Measurements from ENCODE around the gene HTR2C. TPM values are rescaled to one million over a fixed set of nuclear protein-coding genes. Genes with fewer than 3 reads are reported as not detected.

The HTR2C gene
- total RNA-seq, 4 donors from 2014 or later, result not detected

DNA sequence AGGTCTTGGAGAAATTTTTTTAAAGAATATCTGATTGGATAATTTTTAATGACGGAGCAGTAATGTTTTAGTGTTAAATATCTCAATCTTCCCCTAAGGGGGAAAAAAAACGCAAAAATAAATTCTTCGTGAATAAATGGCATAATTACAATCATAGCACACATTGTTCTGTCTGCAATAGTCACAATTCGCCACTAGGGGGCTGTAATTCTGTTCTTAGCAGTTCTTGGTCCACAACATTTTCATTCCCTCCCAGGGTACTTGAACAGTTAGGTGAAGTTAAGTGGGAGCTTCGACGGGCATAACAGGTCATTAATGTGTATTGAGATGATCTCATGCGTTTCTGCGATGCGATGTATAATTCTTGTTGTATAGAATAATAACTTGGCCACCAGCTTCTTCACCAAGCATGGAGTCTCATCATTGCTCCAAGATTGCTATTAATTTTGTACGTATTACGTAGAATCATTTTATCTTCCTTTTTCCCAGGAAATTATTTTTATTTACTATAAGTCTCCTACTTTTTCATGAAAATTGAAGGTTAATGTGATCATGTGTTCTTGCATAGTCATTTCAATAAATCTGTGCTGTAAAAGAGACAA lies 27.2 kb downstream of the HTR2C start:
- DNase-seq (ENCODE audit: low spot score in 2 of 2), result no peak
- no peak overlapping the region for H3K4me3 ChIP-seq (ENCODE audit: low read depth, poor library complexity, severe bottlenecking)
- WGBS, 2 donors, result 54 to 55% methylated on average over 11 of the region's 11 CpGs
- TF ChIP-seq, protein P1, sequence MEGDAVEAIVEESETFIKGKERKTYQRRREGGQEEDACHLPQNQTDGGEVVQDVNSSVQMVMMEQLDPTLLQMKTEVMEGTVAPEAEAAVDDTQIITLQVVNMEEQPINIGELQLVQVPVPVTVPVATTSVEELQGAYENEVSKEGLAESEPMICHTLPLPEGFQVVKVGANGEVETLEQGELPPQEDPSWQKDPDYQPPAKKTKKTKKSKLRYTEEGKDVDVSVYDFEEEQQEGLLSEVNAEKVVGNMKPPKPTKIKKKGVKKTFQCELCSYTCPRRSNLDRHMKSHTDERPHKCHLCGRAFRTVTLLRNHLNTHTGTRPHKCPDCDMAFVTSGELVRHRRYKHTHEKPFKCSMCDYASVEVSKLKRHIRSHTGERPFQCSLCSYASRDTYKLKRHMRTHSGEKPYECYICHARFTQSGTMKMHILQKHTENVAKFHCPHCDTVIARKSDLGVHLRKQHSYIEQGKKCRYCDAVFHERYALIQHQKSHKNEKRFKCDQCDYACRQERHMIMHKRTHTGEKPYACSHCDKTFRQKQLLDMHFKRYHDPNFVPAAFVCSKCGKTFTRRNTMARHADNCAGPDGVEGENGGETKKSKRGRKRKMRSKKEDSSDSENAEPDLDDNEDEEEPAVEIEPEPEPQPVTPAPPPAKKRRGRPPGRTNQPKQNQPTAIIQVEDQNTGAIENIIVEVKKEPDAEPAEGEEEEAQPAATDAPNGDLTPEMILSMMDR (IDR thresholded peaks at IDR 0.05), result no peak
- TF ChIP-seq POLR2A (IDR thresholded peaks at IDR 0.05), result no peak
- intact Hi-C loops (cut with DNase I; ENCODE audit: low total_unique reads), result no loop called here

DNA sequence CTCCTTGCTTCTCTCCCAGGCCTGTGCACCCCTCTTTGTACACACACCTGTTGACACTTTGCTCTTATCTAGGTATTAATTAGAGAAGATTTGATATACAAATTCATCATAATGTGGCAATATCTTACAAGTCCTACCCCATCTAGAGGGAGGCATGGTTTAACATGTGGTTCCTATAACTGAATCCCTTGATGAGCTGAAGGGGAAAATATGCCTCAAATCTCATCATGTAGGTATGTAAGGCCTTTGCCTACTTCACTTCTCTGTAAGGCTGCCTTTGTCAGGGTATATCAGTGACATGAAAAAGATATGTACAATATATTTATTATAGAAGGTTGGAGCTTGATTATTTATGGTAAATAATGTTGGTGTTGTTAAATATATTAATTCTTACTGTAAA lies 31.9 kb downstream of the HTR2C start:
- TF ChIP-seq, protein P1 (IDR thresholded peaks at IDR 0.05), result no peak
- TF ChIP-seq POLR2A (IDR thresholded peaks at IDR 0.05), result no peak
- no peak overlapping the region for H3K4me3 ChIP-seq (ENCODE audit: low read depth, poor library complexity, severe bottlenecking)
- no peak for DNase-seq (ENCODE audit: low spot score in 2 of 2)
- intact Hi-C loops (cut with DNase I; ENCODE audit: low total_unique reads), result no loop called here

DNA sequence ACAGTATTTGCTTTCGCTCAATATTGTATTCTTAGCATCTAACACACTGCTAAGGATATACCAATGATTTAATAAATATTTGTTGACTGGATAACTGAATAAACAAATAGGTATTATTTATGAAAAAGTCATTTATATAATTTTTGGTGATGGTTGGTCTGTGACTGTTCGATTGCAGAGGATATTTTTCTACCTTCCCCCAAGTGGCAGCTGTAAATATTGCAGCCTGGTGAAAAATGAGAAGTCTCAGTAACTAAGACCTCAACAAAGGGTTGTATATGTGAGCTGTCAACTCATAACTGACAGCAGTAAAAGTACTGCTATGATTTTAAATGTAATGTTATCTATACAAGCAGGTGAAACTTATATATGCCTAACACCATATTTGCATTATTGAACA lies 36.0 kb downstream of the HTR2C start:
- H3K4me3 ChIP-seq (ENCODE audit: low read depth, poor library complexity, severe bottlenecking), result no peak overlapping the region
- 56 to 62% methylated on average over 2 of the region's 2 CpGs for WGBS, 2 donors
- DNase-seq (ENCODE audit: low spot score in 2 of 2), result no peak
- TF ChIP-seq POLR2A (IDR thresholded peaks at IDR 0.05), result no peak
- TF ChIP-seq, protein P1 (IDR thresholded peaks at IDR 0.05), result no peak
- intact Hi-C loops (cut with DNase I; ENCODE audit: low total_unique reads), result no loop called here

GRCh38 chrX:114626323-114626722 lies 42.4 kb downstream of the HTR2C start:
- TF ChIP-seq, protein P1 (IDR thresholded peaks at IDR 0.05), result no peak
- no peak for TF ChIP-seq POLR2A (IDR thresholded peaks at IDR 0.05)
- intact Hi-C loops (cut with DNase I; ENCODE audit: low total_unique reads), result no loop called here
- H3K4me3 ChIP-seq (ENCODE audit: low read depth, poor library complexity, severe bottlenecking), result no peak overlapping the region
- no peak for DNase-seq (ENCODE audit: low spot score in 2 of 2)

DNA sequence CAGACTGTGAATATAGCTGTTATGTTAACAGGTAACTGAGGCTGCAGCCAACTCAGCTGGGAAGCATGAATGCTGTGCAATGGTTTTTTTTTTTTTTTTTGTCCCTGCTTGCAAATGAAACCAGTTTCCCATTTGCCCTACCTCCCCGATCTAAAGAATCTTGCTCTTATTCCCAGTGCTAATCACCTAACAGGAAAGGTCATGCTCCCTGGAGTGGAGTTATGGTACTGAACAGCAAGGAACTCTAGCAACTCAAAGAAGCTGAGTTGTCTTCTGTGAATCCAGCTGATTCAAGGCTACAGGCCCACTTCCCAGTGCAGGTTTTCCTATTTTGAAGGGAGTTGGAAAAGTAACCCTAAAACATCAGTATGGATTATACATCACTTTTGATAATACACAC lies 52.1 kb downstream of the HTR2C start:
- TF ChIP-seq POLR2A (IDR thresholded peaks at IDR 0.05), result no peak
- TF ChIP-seq, protein P1 (IDR thresholded peaks at IDR 0.05), result no peak
- intact Hi-C loops (cut with DNase I; ENCODE audit: low total_unique reads), result no loop called here
- WGBS, 2 donors, result 42 to 62% methylated on average over 1 of the region's 1 CpG
- no peak for DNase-seq (ENCODE audit: low spot score in 2 of 2)
- H3K4me3 ChIP-seq (ENCODE audit: low read depth, poor library complexity, severe bottlenecking), result no peak overlapping the region

DNA sequence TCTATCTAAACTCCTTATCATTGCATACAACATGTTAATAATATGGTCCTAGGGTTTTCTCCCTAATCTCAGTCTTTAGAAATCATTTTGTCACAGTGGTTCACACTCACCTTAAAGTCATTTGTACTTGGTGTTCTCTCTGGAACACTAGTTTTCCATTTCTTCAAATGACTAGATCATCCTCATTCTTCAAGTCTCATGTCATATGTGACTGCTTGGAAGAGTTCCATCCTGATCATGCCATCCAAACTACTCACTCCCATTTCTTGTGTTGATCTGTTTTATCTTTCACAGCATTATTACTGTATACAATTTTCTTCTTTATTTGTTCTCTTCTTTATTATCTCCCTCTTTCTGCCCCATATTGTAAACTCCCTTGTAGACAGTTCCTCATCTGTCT lies 66.5 kb downstream of the HTR2C start:
- H3K4me3 ChIP-seq (ENCODE audit: low read depth, poor library complexity, severe bottlenecking), result no peak overlapping the region
- no peak for TF ChIP-seq POLR2A (IDR thresholded peaks at IDR 0.05)
- TF ChIP-seq, protein P1 (IDR thresholded peaks at IDR 0.05), result no peak
- intact Hi-C loops (cut with DNase I; ENCODE audit: low total_unique reads), result no loop called here
- DNase-seq (ENCODE audit: low spot score in 2 of 2), result no peak

Data from lower leg skin (tissue), 4 donors.